RWPE1 (cell line): ENCODE results near the gene PPT2.

Experiments
- CTCF ChIA-PET: fragments of 350-600 bp; sonication (Branson Sonifier 250); formaldehyde crosslinking; extraction: SDS; loops from one replicate; lab custom pipeline; 2021; lab: Yijun Ruan, JAX
- POLR2A ChIA-PET: fragments of 400-600 bp; formaldehyde crosslinking; extraction: SDS; loops from one replicate; lab custom pipeline; 2020; ENCODE audit warnings: antibody characterized with exemption; ENCODE audit not compliant: low non-redundant PET; lab: Yijun Ruan, JAX
- DNase-seq: peaks from one replicate; pipeline ENCODE4 v3.0.0; 2012; ENCODE audit warnings: low spot score
- H3K27ac ChIP-seq: fragments of 450-650 bp; 2 replicates; pipeline ENCODE4 v1.5.1; 2017
- TF ChIP-seq, protein P1 (sequence below): fragments of 450-650 bp; conservative IDR thresholded peaks from 2 replicates; pipeline ENCODE4 v1.5.1; 2017; ENCODE audit warnings: low read depth, mild to moderate bottlenecking

PPT2 gene

DNA sequence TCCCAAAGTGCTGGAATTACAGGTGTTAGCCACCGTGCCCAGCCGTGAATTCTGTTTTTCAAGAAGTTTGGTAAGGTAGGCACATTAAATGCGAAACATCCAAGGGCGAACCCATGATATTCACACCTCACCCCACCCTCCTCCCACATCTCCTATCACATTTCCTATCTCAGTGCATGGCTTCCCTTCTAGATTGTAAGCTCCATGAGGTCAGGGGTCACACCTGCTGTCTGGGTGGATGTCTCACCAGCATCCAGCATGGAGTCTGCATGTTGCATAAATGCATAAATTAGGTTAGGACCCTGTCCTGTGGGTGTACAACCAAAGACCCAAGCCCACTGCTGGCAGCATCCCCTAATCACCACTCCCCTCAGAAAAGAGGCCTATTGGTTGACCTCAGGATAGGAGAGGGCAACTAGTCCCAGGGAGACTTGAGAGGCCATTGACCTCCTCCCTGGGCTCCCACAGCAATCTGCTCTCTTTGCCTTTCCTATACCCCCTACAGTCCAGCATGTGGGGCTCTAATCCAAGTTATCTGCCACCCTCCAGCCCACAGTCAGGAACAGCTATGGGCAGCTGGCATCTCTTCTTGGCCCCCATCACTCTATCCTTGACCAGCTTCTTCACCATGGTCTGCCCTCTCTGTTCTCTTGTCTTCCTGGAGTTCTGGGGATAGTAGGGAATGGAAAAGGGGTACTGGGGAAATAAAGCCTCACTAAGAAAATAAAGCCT lies 6.4 kb upstream of the PPT2 start:
- DNase-seq: no peak
- TF ChIP-seq, protein P1, sequence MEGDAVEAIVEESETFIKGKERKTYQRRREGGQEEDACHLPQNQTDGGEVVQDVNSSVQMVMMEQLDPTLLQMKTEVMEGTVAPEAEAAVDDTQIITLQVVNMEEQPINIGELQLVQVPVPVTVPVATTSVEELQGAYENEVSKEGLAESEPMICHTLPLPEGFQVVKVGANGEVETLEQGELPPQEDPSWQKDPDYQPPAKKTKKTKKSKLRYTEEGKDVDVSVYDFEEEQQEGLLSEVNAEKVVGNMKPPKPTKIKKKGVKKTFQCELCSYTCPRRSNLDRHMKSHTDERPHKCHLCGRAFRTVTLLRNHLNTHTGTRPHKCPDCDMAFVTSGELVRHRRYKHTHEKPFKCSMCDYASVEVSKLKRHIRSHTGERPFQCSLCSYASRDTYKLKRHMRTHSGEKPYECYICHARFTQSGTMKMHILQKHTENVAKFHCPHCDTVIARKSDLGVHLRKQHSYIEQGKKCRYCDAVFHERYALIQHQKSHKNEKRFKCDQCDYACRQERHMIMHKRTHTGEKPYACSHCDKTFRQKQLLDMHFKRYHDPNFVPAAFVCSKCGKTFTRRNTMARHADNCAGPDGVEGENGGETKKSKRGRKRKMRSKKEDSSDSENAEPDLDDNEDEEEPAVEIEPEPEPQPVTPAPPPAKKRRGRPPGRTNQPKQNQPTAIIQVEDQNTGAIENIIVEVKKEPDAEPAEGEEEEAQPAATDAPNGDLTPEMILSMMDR: no peak
- CTCF ChIA-PET: interaction anchor here (0.6 kb wide), 1 partner anchor 29 kb away, joined by 3 read pairs; no protein-coding TSS in a partner anchor
- POLR2A ChIA-PET: no interaction called here
- H3K27ac ChIP-seq: no peak overlapping the region

DNA sequence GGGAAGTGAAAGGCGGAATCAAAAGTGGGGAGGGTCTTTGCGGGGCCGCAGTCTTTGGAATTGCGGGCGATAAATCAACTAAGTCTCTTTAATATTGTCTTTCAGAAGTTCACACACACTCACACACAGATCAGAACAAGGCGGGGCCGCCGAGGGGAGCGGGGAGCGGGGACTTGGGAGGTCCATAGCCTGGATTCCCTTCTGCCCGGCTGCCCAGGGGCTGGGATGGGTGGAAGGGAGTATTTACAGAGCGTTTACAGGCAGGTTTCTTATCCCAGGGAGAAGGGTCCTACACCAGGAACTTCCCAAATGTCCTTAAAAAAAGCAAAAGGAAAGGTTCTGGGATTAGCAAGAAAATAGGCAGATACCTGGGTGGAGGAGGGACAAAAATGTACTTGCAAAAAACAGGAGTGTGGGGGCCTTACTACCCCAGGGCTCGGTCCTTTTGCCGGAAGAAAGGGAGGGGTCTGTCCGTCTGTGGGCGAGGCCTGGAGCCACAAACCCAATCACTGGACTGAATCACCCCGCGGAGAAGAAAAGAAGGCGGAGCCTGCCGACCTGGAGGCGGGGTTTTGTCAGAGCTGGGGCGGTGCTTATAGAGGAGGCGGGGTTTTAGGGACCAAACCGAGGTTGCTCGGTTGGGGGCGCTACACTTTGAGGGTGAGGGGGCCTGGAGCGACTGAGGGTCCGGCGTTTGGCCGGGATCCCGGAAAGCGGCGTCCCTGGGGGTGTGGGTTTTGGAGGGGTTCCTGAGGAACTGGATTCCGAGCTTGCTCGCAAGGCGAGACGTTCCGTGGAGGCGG lies 5.5 kb upstream of the PPT2 start:
- H3K27ac ChIP-seq: peak overlapping the region; percentile 54
- DNase-seq: peak; percentile 64
- ChIA-PET POLR2A (no interaction called here), CTCF (no interaction called here)
- TF ChIP-seq, protein P1: peak; percentile 58

DNA sequence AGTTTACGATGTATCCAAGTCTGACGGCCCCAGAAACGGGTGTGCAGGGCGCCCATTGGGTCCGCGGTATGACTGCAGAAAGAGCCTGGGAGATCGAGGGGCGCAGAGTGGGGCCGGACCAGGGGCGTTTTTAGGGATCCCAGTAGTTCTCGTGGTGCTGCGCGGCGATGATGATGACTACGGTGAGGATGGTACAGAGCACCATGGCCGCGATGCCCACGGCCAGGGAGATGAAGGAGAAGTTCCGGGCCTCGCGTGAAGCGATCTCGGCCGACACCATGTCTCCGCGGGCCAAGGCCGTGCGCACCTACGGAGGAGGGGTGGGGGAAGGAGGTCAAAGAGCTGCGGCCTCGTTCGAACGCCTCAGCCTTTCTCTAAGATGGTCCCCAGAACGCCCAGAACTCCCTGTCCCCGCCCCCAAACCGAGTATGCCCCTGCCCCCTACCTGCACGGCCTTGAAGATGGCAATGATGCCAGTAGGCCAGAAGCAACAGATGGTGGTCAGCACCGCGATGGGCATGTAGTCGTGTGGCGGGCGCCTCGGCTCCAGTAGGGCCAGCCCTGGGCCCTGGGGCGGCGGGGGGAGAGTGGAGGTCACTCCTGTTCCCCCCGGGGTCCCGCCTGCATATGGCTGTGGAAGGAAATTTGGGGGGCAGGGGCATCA lies 4.7 kb upstream of the PPT2 start:
- no peak for DNase-seq
- CTCF ChIA-PET: no interaction called here
- peak overlapping the region; percentile 54 for H3K27ac ChIP-seq
- POLR2A ChIA-PET: no interaction called here
- TF ChIP-seq, protein P1: no peak; the same call in 1 of the 2 replicates

DNA sequence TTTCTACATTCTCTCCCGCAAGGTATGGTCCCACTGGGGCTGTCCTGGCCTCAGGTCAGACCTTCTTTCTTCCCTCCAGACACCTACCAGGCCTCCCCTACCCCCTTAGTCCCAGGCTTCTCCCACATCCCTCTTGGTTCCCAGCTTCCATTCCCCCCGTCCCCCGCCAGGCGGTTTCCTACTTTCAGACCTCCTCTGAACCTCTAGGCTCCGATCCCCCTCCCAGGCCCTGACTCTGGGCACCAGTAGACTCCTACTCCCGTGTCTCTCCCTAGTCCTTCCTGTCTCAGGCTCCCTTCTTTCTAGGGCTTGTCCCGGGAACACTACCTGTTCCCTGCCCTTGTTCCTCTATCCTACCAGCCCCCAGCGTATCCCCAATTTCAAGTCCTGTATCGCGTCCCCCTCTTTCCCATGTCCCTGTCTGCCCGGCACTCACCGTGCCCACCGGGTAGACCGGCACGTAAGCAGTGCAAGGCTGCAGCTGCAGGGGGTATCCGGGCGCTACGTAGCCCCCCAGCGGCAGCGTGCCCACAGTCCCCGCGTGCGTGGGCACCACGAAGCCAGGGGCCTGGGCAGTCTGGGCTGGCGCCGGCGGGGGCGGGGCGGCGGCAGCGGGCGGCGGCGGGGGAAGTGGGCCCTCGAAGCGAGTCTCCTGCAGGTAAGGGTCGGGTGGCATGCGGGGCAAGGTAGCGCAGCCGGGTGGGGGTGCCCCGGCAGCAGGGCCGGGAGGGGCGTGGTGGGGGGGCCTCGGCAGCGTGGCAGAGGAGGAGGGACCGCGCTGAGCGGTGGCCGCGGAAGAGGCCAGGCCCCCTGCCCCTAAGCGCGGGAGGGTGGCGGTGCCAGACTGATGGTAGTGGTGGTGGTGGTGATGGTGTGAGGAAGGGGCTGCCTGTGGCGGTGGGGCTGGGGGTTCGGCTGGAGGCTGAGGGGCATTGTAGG lies 3.7 kb upstream of the PPT2 start:
- DNase-seq: no peak
- ChIA-PET CTCF (interaction anchor here (0.5 kb wide), 1 partner anchor 99 kb away, joined by 3 read pairs; no protein-coding TSS in a partner anchor), POLR2A (no interaction called here)
- TF ChIP-seq, protein P1: no peak
- peak overlapping the region; percentile 97; the same call in 1 of the 2 replicates for H3K27ac ChIP-seq

DNA sequence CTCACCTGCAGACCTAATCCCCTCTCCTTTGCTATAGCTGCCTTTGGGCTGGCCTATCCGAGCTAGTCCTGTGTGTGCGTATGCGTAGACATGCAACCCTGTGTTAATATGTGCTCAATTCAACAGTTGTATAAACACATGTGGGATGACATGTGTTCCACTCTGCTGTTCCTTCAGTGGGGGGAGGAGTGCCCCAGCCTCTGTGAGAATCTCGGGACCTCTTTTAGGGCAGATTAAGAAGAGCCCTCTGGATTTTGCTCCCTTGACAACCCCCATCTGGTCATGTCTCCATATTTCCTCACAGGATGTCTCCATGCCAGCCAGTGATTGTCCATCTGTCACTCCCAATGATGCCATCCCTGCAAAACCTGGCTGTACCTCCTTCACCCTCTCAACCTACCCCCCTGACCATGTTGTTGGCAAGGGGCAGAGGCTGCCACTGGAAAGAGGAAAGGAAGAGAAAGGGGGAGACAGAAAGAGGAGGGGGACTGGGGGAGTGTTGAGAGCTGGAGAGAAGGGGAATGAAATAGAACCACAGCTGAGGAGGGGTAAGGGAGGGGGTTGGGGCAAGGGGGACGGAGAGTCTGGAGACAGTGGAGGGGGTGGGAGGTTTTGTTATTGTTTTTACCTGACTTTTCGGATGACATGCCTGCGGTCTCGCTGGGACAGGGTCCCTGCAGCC lies 2.6 kb upstream of the PPT2 start:
- ChIA-PET CTCF (interaction anchor here (0.5 kb wide), 2 partner anchors 20 to 98 kb away, joined by 3 to 4 read pairs; no protein-coding TSS in a partner anchor), POLR2A (no interaction called here)

More for the DNA sequence above, 2.6 kb upstream of the PPT2 start:
- TF ChIP-seq, protein P1: no peak
- no peak for DNase-seq
- peak overlapping the region; percentile 97 for H3K27ac ChIP-seq
